ENCODE measurements around the gene MACROD2.

- TF ChIP-seq CTCF (conservative IDR thresholded peaks at IDR 0.05; ENCODE audit: low read depth, low read length) (no peak), EZH2 (IDR thresholded peaks at IDR 0.05; ENCODE audit: borderline replicate concordance, low read depth, low read length, poor library complexity, severe bottlenecking) (no peak)
Observed at GRCh38 chr20:15859061-15859460, 1863.7 kb downstream of the MACROD2 start.
